Gastrocnemius medialis (tissue), 4 donors: ENCODE measurements around the gene UPK3BL2. TPM values are rescaled to one million over a fixed set of nuclear protein-coding genes. Genes with fewer than 3 reads are reported as not detected.
"Not testable (repeated sequence)": the region's sequence is repeated elsewhere in the genome, so short reads cannot be mapped to it uniquely, and the experiment has no call there.

Experiments
- ATAC-seq, 2 donors: fragments of 150-250 bp; one replicate each; pipeline ENCODE4 v1.9.1; 2016
- DNase-seq, 2 donors: peaks; one replicate each; pipeline ENCODE4 v3.0.0-alpha.2; 2019
- H3K27ac ChIP-seq, 4 donors: fragments of 200-600 bp; sonication (generic); 1 replicate in 1 of 4; 2 replicates in 3 of 4; pipeline ENCODE4 v1.5.1; 2016 to 2018; ENCODE audit warnings: mild to moderate bottlenecking in 2 of 4, moderate library complexity in 1 of 4
- H3K27me3 ChIP-seq, 3 donors: fragments of 200-600 bp; sonication (generic) in 2 of 3; 1 replicate in 1 of 3; 2 replicates in 2 of 3; pipeline versions ENCODE4 v1.5.1 to v1.6.0; 2016 to 2019; ENCODE audit warnings: mild to moderate bottlenecking in 1 of 3, moderate library complexity in 1 of 3
- H3K36me3 ChIP-seq, 2 donors: fragments of 200-600 bp; sonication (generic) in 1 of 2; one replicate each; pipeline ENCODE4 v1.5.1; 2017 to 2018
- H3K4me1 ChIP-seq, 2 donors: fragments of 200-600 bp; sonication (generic) in 1 of 2; one replicate each; pipeline ENCODE4 v1.5.1; 2016 to 2017; ENCODE audit warnings: mild to moderate bottlenecking in 2 of 2
- H3K4me3 ChIP-seq, 4 donors: fragments of 200-600 bp; sonication (generic) in 3 of 4; 1 replicate in 1 of 4; 2 replicates in 3 of 4; pipeline ENCODE4 v1.5.1; 2016 to 2019; ENCODE audit warnings: mild to moderate bottlenecking in 2 of 4
- H3K9me3 ChIP-seq, 3 donors: fragments of 200-600 bp; sonication (generic) in 2 of 3; 1 replicate in 1 of 3; 2 replicates in 2 of 3; pipeline ENCODE4 v1.5.1; 2016 to 2019
- in situ Hi-C, 4 donors: fragments of 200-750 bp; cut with MboI; loops; one replicate each; pipeline versions ENCODE4 v1.15.0 to v1.8.0; 2017; ENCODE audit warnings: low sequenced_read_pairs in 4 of 4
- intact Hi-C: fragments of 100-400 bp; cut with DNase I; formaldehyde crosslinking; loops from one replicate; pipeline ENCODE4 v1.15.1; 2023; ENCODE audit warnings: low total_unique reads
- total RNA-seq, 4 donors: library from RNA; depleted of rRNA; stranded (reverse); fragments of >200 nt; gene quantifications; one replicate each; pipeline versions ENCODE4 v1.1.0 to v1.2.3, GENCODE V29; 2016

Gene UPK3BL2
- total RNA-seq, 4 donors from 2014 or later = 1.6 to 3.0 TPM; not detected in 2

DNA sequence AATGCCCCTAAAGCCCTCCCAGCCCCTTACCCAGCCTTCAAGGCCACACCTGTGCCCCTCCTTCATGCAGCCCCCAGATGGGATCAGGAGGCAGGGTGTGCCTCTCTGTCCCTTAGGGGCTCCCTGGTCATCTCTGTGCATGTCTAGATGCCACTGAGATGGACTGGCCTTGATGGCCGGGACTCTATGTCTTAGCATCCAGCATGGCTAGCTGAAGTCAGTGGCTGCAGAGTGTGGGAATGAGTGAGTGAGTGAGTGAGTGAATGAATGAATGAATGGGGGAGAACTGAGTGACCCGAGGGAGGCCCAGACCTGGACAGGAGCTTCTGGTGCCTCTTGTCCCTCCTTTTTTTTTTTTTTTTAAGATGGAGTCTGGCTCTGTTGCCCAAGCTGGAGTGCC is 11.4 kb downstream of the UPK3BL2 start:
- in situ Hi-C loops, H3K4me3 ChIP-seq, H3K27ac ChIP-seq, ATAC-seq, H3K27me3 ChIP-seq, H3K36me3 ChIP-seq, H3K4me1 ChIP-seq, intact Hi-C loops, H3K9me3 ChIP-seq, DNase-seq: not testable (repeated sequence)

DNA sequence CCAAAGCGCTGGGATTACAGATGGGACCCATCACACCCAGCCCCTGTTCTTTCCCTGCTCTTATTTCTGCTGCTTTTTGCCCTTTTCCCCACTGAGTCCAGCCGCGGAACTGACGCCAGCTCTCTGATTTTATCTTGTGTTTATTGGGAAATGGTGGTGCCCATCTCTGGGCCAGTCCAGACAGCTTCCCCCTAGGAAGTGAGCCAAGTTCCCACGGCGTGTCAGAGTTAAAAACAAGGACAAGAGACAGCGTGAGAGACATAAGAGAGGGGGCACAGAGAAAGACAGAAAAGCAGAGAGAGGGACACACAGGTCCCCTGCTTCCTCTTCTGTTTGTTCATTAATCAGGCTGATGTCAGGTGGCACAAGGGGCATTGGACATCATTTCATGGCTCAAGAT is 11.9 kb downstream of the UPK3BL2 start:
- H3K27me3 ChIP-seq, H3K36me3 ChIP-seq, intact Hi-C loops, H3K4me3 ChIP-seq, DNase-seq, H3K4me1 ChIP-seq, H3K27ac ChIP-seq, ATAC-seq, in situ Hi-C loops, H3K9me3 ChIP-seq: not testable (repeated sequence)

DNA sequence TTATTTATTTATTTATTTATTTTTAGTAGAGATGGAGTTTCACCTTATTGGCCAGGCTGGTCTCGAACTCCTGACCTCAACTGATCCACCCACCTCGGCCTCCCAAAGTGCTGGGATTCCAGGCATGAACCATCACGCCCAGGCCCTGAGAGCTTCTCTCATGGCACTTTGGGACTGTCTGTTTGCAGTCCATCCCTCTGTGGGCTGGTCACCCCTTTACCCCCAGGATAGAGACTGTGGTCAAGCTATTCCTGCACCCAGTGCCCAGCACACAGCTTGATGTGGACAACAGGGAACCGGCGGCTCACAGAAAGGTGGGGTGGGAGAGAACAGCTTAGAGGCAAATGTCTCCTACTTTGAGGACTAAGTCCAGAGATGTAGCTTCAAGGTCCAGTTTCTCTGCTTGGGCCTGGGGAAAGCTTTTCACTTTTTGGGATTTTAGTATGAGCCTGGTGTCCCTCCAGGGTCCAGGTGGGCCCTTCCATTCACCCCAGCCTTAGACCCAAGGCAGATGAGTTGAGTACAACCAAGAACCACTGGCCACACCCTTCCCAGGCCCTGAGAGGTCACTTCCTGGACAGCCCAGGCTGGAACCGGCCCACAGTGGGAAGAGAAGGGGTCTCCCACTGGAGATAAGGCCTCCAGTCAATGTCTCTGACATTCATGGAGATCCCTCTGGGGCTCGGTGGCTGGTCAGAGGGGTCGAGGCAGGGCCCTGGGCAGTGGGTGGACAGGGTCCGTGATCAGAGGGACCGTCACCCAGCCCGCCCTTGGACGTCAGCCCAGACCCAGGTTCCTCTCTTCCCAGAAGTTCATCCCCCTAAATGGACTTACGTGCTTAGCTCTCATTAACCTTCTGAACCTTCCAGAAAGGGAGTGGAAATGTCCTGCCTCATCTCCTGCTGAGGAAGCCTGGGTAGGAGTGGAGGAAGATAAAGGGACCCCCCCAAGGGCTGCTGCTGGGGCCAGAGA is 15.4 kb downstream of the UPK3BL2 start:
- H3K27me3 ChIP-seq, DNase-seq, ATAC-seq, H3K4me1 ChIP-seq, H3K9me3 ChIP-seq, H3K4me3 ChIP-seq, in situ Hi-C loops, H3K27ac ChIP-seq, intact Hi-C loops, H3K36me3 ChIP-seq: not testable (repeated sequence)

DNA sequence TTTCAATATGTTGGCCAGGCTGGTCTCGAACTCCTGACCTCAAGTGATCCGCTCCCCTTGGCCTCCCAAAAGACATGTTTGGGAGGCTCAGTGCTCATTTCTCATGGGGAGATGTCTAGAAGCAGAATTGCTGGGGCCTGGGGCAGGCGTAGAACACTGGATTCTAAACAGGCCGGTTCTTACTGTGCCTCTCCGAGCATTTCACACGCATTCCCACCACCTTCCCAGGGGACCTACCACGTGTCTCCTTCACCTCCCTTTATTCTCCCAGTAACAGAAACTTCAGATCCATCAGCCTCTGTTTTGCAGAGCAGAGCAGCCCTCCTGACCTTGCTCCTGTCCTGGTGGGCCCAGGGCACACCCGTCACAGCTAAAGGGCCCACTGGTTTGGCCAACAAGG is 16.3 kb downstream of the UPK3BL2 start:
- H3K4me1 ChIP-seq, H3K27me3 ChIP-seq, H3K27ac ChIP-seq, ATAC-seq, intact Hi-C loops, DNase-seq, H3K4me3 ChIP-seq, H3K36me3 ChIP-seq, H3K9me3 ChIP-seq, in situ Hi-C loops: not testable (repeated sequence)

DNA sequence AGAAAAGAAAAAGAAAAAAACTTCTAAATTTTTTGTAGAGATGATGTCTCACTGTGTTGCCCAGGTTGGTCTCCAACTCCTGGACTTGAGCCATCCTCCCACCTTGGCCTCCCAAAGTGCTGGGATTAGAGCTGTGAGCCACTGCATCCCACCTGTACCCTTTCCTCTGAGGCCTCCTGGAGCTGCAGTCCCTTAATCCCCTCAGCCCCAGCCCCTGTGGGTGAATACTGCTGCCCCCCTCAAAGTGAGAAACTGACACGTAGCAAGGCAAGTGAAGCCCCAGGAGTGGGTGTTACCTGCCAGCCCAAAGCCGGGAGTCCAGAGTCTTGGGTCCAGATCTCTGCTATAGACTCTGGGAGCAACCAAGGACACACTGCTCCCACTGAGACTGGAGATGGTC is 18.7 kb downstream of the UPK3BL2 start:
- DNase-seq, ATAC-seq, H3K4me3 ChIP-seq: not testable (repeated sequence)

DNA sequence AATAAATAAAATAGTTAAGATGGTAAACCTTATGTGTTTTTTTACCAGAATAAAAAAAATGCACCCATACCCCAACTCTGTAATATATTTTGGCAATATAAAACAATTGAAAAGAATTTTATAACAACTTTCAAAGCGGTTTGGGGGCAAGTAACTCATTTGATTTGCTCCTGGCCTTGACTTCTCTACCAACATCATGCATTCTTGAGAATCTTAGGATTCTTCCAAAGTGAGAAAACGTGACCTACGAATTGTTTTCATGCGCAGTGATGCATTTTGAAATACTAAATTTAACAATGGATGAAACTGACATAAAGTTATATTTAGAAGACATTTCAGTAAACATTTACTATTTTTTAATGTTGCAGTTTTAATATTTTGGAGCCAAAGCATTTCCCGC is 22.7 kb downstream of the UPK3BL2 start:
- H3K4me1 ChIP-seq, DNase-seq, in situ Hi-C loops, intact Hi-C loops, ATAC-seq, H3K9me3 ChIP-seq, H3K36me3 ChIP-seq, H3K27ac ChIP-seq, H3K4me3 ChIP-seq, H3K27me3 ChIP-seq: not testable (repeated sequence)

More for the DNA sequence above, 18.7 kb downstream of the UPK3BL2 start:
- H3K27ac ChIP-seq, intact Hi-C loops, H3K36me3 ChIP-seq, H3K27me3 ChIP-seq, H3K4me1 ChIP-seq, H3K9me3 ChIP-seq, in situ Hi-C loops: not testable (repeated sequence)

DNA sequence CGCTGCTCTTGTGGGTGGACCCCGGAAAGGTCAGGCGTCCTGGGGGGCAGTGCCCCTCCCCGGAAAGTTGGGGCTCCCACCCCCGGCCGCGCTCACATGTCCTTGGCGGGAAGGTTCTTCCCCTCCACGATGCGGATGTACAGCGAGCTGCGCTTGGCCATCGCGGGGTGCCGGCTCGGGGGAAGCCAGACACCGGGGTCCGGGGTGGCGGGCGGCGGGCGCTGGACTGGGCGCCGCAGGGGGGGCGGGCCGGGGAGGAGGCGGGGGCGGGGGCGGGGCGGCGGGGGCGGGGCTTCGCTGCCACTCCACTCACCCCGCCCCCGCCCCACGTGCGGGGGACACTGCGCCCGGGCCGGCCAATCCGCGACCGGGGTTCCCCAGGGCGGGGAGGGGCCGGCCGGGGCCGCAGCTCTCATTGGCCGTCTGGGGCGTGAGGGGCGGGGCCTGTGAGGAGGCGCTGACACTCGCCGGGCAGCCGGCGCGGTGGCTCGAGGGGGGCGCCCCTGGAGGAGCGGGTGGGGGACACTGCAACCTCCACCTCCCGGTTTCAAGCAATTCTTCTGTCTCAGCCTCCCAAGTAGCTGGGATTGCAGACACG is 25.8 kb downstream of the UPK3BL2 start, which contains the start of gene RASA4B:
RASA4B (minus strand) TSS at position 228 of the 598 bp plus-strand sequence; CDS start at position 161, 67 bp downstream.
- H3K36me3 ChIP-seq, in situ Hi-C loops, H3K4me1 ChIP-seq, H3K27me3 ChIP-seq, intact Hi-C loops, DNase-seq, H3K9me3 ChIP-seq: not testable (repeated sequence)
- ATAC-seq = peak; percentile 9 to 21
- Histone ChIP-seq H3K4me3 (peak within 1 kb of the TSS in 2 of 4 donors; percentile 31 to 47), H3K27ac (peak within 1 kb of the TSS in 3 of 4 donors; percentile 36 to 73 (median 58))

DNA sequence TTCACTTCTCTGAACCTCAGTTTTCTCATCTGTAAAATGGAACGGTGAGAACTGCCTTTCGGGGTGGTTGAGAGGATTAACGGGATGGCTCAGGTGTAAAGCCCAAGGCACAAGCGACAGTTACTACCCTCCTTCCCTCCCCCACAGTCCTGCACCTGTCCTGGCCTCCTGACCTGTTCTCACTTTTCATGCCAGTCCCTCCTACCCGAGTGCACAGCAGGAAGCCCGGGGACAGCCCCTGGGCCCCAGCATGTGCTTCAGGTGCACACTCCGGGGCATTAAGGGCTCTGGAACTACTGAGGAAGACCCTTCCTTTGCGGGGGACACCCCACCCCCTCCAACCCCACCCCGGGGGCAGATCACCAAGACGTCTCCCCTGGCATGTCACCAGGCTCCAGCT is 26.5 kb downstream of the UPK3BL2 start:
- ATAC-seq = peak; percentile 28 to 38
- H3K27me3 ChIP-seq, H3K4me1 ChIP-seq, intact Hi-C loops, H3K36me3 ChIP-seq, H3K9me3 ChIP-seq, H3K27ac ChIP-seq, H3K4me3 ChIP-seq, in situ Hi-C loops, DNase-seq: not testable (repeated sequence)

DNA sequence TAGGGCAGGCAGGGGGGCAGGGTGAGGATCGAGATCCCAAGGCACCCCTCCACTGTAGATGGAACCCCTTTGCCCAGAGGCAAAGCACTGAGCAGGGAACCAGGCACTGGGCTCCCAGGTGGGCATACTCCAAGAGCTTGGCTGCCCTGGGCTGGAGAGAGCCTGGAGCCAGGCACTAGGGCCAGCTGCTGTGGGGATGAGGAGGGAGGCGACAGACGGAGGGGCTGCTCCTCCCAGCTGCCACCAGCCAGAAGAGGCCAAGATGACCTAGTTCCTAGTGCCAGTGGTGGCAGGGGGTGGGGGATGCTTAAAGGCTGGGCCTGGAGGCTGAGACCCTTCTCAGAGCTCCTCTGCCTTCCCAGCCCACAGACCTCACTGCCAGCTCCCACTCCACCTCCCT is 27.6 kb downstream of the UPK3BL2 start:
- H3K36me3 ChIP-seq, intact Hi-C loops, DNase-seq, H3K27ac ChIP-seq, H3K27me3 ChIP-seq, H3K4me1 ChIP-seq, H3K4me3 ChIP-seq, in situ Hi-C loops, H3K9me3 ChIP-seq: not testable (repeated sequence)
- ATAC-seq = peak; percentile 4 to 17

DNA sequence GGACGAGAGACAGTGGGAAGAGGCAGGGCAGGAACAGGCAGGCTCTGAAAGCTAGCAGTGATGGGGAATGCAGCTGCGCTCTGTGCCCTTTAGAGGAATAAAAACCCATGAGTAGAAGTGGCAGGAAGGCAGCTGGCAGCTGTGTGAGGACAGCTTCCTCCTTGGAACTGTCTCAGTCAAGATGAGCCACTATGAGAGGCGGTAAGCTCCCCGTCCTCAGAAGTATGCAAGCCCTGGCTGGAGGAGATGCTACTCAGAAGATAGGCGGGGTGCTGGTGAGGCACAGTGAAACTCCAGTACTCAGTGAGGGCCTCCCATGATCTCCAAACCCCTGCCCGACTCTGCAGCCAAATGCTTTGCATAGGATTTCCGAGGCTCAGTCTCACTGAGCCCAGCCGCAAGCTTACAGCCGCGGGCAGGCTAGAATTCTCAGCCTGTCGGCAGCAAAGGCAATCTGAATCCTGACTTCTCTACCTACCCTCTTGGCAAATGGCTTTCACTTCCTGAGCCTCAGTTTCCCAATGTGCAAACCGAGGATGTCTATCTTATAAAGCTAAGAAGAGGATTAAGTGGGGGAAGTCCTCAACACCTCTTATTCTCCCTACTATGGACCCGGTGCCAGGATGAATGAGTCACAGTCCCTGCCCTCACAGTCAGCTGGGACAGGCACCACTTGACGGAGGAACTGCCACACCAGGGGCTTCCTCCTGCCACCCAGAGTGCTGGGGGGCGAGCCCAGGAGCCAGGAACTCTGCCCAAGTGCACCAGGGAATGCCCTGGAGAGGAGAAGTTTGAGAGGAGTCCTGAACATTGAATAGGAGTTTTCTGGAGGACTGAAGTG is 28.4 kb downstream of the UPK3BL2 start:
- H3K27ac ChIP-seq = peak overlapping the region; percentile 77 to 85 (median 78)
- H3K36me3 ChIP-seq, intact Hi-C loops, H3K4me3 ChIP-seq, H3K4me1 ChIP-seq, H3K27me3 ChIP-seq, in situ Hi-C loops, H3K9me3 ChIP-seq: not testable (repeated sequence)
- ATAC-seq = peak; percentile 43 to 51
- peak; percentile 5 to 52 for DNase-seq

DNA sequence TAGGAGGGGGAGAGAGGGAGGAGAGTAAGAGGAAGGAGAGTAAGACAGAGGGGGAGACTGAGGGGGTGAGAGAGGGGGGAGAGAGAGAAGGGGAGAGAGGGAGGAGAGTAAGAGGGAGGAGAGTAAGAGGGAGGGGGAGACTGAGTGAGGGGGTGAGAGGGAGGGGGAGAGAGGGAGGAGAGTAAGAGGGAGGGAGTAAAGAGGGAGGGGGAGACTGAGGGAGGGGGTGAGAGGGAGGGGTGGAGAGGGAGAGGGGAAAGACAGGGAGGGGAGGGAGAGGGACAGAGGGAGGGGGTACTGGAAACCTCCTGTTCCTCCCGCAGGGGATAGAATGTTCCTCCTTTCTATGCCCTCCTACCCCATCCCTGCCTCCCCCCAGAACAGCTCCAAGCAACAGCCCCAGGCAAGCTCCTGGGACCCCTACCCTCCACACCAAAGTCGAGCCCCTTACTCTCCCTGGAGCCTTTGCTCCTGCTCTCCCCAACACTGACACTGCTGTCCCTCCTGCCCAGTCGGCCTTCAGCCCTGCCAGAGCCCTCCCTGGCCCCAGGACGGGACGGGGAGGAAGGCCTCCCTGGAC is 30.8 kb downstream of the UPK3BL2 start:
- H3K9me3 ChIP-seq, H3K4me1 ChIP-seq, H3K27me3 ChIP-seq, in situ Hi-C loops, intact Hi-C loops, H3K36me3 ChIP-seq: not testable (repeated sequence)
- DNase-seq (peak; percentile 65 to 81), ATAC-seq (peak; percentile 16 to 38)
- H3K27ac ChIP-seq = peak overlapping the region; percentile 83 to 89 (median 86)
- peak overlapping the region; percentile 5 to 50 (median 45) for H3K4me3 ChIP-seq
